CD4-positive, alpha-beta T cell treated with Interleukin-4 for 1 hour (primary cell): ENCODE measurements around the gene MTM1.
A peak's percentile ranks its signal among the peaks of the same experiment; 100 is the strongest.

Experiments
- DNase-seq, 2 donors: peaks; one replicate each; pipeline ENCODE4 v3.0.0-alpha.2; 2020 to 2022

The MTM1 gene

GRCh38 chrX:150683536-150684146 is 115.2 kb downstream of the MTM1 start:
- peak in 1 of 2 donors; percentile 72 for DNase-seq

GRCh38 chrX:150688911-150689451 is 120.6 kb downstream of the MTM1 start:
- no peak for DNase-seq

- no peak for DNase-seq
These were observed 121.7 kb downstream of the MTM1 start for GRCh38 chrX:150690126-150690525.

GRCh38 chrX:150692296-150692695 is 123.9 kb downstream of the MTM1 start:
- no peak for DNase-seq

GRCh38 chrX:150692831-150693724 is 124.7 kb downstream of the MTM1 start, which contains the start of gene MTMR1:
Gene MTMR1 (plus strand): TSS chrX:150693396. CDS start chrX:150693531, 135 bp downstream.
- peak; percentile 48 to 56 for DNase-seq

- peak; percentile 76 to 77 for DNase-seq
These were observed 125.5 kb downstream of the MTM1 start for GRCh38 chrX:150693725-150694574.

- peak; percentile 21 to 31 for DNase-seq
These were observed 126.5 kb downstream of the MTM1 start for GRCh38 chrX:150694738-150695410.

GRCh38 chrX:150696331-150696730 is 127.9 kb downstream of the MTM1 start:
- DNase-seq, result no peak

- DNase-seq, result no peak
These were observed 128.4 kb downstream of the MTM1 start for GRCh38 chrX:150696866-150697265.

- no peak for DNase-seq
These were observed 129.2 kb downstream of the MTM1 start for GRCh38 chrX:150697641-150698040.

GRCh38 chrX:150698981-150699380 is 130.6 kb downstream of the MTM1 start:
- DNase-seq, result no peak

- no peak for DNase-seq
These were observed 131.7 kb downstream of the MTM1 start for GRCh38 chrX:150700107-150700506.

- DNase-seq, result no peak
These were observed 133.0 kb downstream of the MTM1 start for GRCh38 chrX:150701377-150701776.

- no peak for DNase-seq
These were observed 134.7 kb downstream of the MTM1 start for GRCh38 chrX:150702966-150703694.

GRCh38 chrX:150703695-150703974 is 135.2 kb downstream of the MTM1 start:
- DNase-seq, result no peak

- DNase-seq, result no peak
These were observed 135.7 kb downstream of the MTM1 start for GRCh38 chrX:150704030-150704613.

- DNase-seq, result no peak
These were observed 144.2 kb downstream of the MTM1 start for GRCh38 chrX:150712619-150713018.

GRCh38 chrX:150715184-150715583 is 146.8 kb downstream of the MTM1 start:
- DNase-seq, result no peak

GRCh38 chrX:150719621-150720020 is 151.2 kb downstream of the MTM1 start:
- DNase-seq, result no peak
